Ovary (tissue), 9 donors: ENCODE data around the gene DERL2. TPM values are rescaled to one million over a fixed set of nuclear protein-coding genes. Genes with fewer than 3 reads are reported as not detected.

Experiments
- DNase-seq, 5 donors: peaks; one replicate each; pipeline ENCODE4 v3.0.0-alpha.2; 2019 to 2020
- H3K27ac ChIP-seq, 2 donors: fragments of 200-600 bp; one replicate each; pipeline versions ENCODE4 v1.5.1 to v1.8.0; 2019 to 2022
- H3K27me3 ChIP-seq: fragments of 200-600 bp; one replicate; pipeline ENCODE4 v1.8.0; 2022
- H3K36me3 ChIP-seq: fragments of 200-600 bp; sonication (generic); one replicate; pipeline ENCODE4 v1.5.1; 2019
- H3K4me1 ChIP-seq: one replicate; pipeline ENCODE4 v1.8.1; 2013; ENCODE audit warnings: mild to moderate bottlenecking, moderate library complexity; ENCODE audit not compliant: insufficient read depth
- H3K4me3 ChIP-seq: fragments of 200-600 bp; sonication (generic); one replicate; pipeline ENCODE4 v1.5.1; 2017
- H3K9me3 ChIP-seq, 2 donors: fragments of 200-600 bp in 1 of 2; sonication (generic) in 1 of 2; one replicate each; pipeline versions ENCODE4 v1.5.1 to v1.8.1; 2013 to 2019; ENCODE audit warnings: mild to moderate bottlenecking in 1 of 2, moderate library complexity in 1 of 2
- EP300 ChIP-seq: sonication (generic); formaldehyde crosslinking; IDR thresholded peaks from one replicate; pipeline ENCODE4 v1.6.1; 2017; ENCODE audit warnings: antibody characterized with exemption
- POLR2A ChIP-seq: fragments of 450-650 bp; IDR thresholded peaks from one replicate; pipeline ENCODE4 v1.6.1; 2017; ENCODE audit warnings: antibody characterized with exemption, mild to moderate bottlenecking, moderate library complexity
- WGBS, 3 donors: extraction: QIAGEN DNeasy Blood & Tissue Kit in 1 of 3; methylation state at CpG; one replicate each; pipeline versions ENCODE4 v1.1.5 to v1.1.7; 2013 to 2017; 5-methylcytosine and 5-hydroxymethylcytosine counted together
- intact Hi-C, 4 donors: fragments of 100-400 bp; cut with DNase I; formaldehyde crosslinking; loops; one replicate each; pipeline versions ENCODE4 v1.11.0 to v1.15.1; 2022 to 2023
- polyA plus RNA-seq, 2 donors: library from polyadenylated mRNA; stranded (reverse); fragments of 200-250 nt in 1 of 2; fragments of 350-450 nt in 1 of 2; fragmentation: Illumina TruSeq in 1 of 2; extraction: RNeasy Lipid Tissue Mini Kit (QIAGEN cat#74804) in 1 of 2; gene quantifications; one replicate each; pipeline ENCODE4 v1.2.3, GENCODE V29; 2013 to 2014
- total RNA-seq, 7 donors: library from RNA; depleted of rRNA in 2 of 7; stranded (reverse); fragments of >200 nt in 2 of 7; fragmentation: NEBNext Ultra II Directional in 3 of 7; extraction: Animal tissue kit (Norgen Biotek cat#: 25700) in 3 of 7; gene quantifications; one replicate each; pipeline versions ENCODE4 v1.1.0 to v1.2.4, GENCODE V29; 2016 to 2023
- TF ChIP-seq, protein P1 (sequence below), 3 donors: fragments of 450-650 bp in 2 of 3; fragments of 200-600 bp in 1 of 3; IDR thresholded peaks; one replicate each; pipeline versions ENCODE4 v1.5.1 to v1.8.0; 2016 to 2022; ENCODE audit warnings: antibody characterized with exemption in 3 of 3, mild to moderate bottlenecking in 1 of 3
- donor health status: DM: no; HTN: no; CAD: no; lungs with moderate emphysema.
- donor health status: DM: no; HTN: no; CAD: no.
- donor health status: Bipolar disorder and iron deficiency.
- donor health status: DM: yes; HTN: yes; CAD: no.
- donor health status: DM: no; HTN: no; CAD: no.
- donor health status: DM: yes; HTN: yes; CAD: no.

The DERL2 gene
- total and polyA plus RNA-seq, 9 donors, result 15.1 to 68.6 (median 51.2) TPM

DNA sequence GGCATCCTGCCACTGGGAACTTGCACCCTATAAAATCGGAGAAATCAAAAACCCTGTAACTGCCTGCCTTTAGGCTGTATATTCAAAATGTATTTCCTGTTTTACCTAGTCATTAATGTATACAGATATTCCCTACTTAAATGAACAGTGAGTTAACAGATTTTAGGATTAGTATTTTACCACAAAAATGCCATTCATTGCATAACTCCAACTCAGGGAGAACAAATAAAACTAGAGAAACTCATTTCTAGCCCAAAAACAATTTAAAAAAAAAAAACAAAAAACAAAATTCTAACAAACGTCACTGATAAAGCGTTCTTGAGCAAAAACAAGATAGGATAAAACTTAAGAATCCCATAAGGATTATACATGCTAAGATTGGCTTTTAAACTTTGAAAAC, 13.5 kb downstream of the DERL2 start:
- H3K27ac ChIP-seq, result no peak overlapping the region
- DNase-seq, result no peak
- no peaks in the 10 kb centered on the region for H3K36me3 ChIP-seq
- H3K9me3 ChIP-seq, result no peaks in the 10 kb centered on the region
- intact Hi-C loops, result no loop called here
- no peak overlapping the region for H3K4me3 ChIP-seq
- no peak for TF ChIP-seq EP300
- TF ChIP-seq, protein P1, sequence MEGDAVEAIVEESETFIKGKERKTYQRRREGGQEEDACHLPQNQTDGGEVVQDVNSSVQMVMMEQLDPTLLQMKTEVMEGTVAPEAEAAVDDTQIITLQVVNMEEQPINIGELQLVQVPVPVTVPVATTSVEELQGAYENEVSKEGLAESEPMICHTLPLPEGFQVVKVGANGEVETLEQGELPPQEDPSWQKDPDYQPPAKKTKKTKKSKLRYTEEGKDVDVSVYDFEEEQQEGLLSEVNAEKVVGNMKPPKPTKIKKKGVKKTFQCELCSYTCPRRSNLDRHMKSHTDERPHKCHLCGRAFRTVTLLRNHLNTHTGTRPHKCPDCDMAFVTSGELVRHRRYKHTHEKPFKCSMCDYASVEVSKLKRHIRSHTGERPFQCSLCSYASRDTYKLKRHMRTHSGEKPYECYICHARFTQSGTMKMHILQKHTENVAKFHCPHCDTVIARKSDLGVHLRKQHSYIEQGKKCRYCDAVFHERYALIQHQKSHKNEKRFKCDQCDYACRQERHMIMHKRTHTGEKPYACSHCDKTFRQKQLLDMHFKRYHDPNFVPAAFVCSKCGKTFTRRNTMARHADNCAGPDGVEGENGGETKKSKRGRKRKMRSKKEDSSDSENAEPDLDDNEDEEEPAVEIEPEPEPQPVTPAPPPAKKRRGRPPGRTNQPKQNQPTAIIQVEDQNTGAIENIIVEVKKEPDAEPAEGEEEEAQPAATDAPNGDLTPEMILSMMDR (IDR thresholded peaks at IDR 0.05), result no peak
- no peak for TF ChIP-seq POLR2A
- WGBS, 3 donors, result 54 to 67% (median 63%) methylated on average over 3 of the region's 3 CpGs
- H3K4me1 ChIP-seq, result no peaks in the 10 kb centered on the region
- no peaks in the 10 kb centered on the region for H3K27me3 ChIP-seq

DNA sequence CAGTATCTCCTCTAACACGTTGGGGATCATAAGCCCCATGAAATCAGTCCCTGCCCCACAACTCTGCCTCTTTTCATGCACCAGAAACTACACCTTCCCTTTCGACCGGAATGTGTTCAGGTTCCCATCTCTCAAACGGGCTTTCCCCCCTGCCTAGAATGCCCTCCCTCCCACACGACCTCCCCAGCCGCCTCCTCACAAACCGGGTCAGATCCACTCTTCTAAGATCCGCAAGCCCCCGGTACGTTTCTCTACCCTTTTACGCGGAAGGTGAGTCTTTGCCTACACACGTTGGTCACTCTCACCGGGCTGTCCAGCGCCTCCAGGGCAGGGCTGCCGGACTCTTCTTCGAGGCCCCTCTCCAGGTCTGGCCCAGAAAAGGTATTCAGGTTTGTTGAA, 17.9 kb downstream of the DERL2 start:
- DNase-seq, result no peak
- intact Hi-C loops, result no loop called here
- 0 to 1% (median 0%) methylated on average over 17 of the region's 17 CpGs for WGBS, 3 donors
- H3K4me1 ChIP-seq, result no peaks in the 10 kb centered on the region
- H3K9me3 ChIP-seq, result no peaks in the 10 kb centered on the region
- no peaks in the 10 kb centered on the region for H3K27me3 ChIP-seq
- no peak overlapping the region for H3K27ac ChIP-seq
- peak overlapping the region; percentile 77 for H3K4me3 ChIP-seq
- TF ChIP-seq, protein P1 (IDR thresholded peaks at IDR 0.05), result no peak
- TF ChIP-seq POLR2A (no peak), EP300 (no peak)
- H3K36me3 ChIP-seq, result no peaks in the 10 kb centered on the region

DNA sequence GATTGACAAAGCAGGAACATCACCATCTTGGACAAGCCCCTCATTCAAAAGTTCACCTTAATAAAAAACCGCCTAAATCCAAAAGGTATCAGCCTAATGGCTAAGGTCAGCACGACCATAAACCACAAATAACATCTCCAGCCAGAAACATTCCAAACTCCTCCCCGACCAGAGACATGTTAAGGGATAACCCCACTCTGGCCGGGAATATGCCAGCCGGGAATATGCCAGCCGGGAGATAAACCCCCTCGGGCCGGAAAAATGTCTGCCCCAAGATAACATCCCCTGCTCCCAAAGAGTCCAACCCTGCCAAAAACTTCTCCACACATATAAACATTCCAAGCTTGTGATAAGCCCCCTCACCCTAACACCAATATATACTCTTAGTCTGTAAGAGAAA, 18.6 kb downstream of the DERL2 start:
- H3K27ac ChIP-seq, result no peak overlapping the region
- 0 to 2% (median 1%) methylated on average over 8 of the region's 8 CpGs for WGBS, 3 donors
- no peak for DNase-seq
- peak overlapping the region; percentile 77 for H3K4me3 ChIP-seq
- no peaks in the 10 kb centered on the region for H3K36me3 ChIP-seq
- intact Hi-C loops, result no loop called here
- H3K27me3 ChIP-seq, result no peaks in the 10 kb centered on the region
- H3K4me1 ChIP-seq, result no peaks in the 10 kb centered on the region
- TF ChIP-seq, protein P1 (IDR thresholded peaks at IDR 0.05), result no peak
- TF ChIP-seq EP300 (no peak), POLR2A (no peak)
- H3K9me3 ChIP-seq, result no peaks in the 10 kb centered on the region

DNA sequence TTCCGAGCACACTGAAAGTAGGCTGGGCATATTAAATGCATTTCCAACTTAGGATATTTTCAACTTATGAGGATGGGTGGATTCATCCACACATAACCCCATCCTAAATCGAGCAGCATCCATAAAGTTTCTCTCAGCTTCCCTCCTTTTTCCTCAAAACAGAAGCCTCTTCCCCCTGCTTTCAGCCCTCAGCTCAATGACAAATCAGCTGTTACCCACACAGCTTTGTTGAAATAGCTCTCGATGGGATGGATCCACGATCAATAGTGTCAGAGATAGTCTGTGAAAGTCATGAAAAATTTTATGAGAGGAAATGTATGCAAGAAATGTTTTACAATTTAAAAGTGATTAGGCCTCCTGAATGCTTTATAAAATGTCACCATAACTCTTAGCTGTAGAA, 19.7 kb downstream of the DERL2 start:
- Histone ChIP-seq H3K27me3 (no peaks in the 10 kb centered on the region), H3K4me3 (no peak overlapping the region), H3K4me1 (no peaks in the 10 kb centered on the region), H3K27ac (no peak overlapping the region), H3K36me3 (no peaks in the 10 kb centered on the region), H3K9me3 (no peaks in the 10 kb centered on the region)
- intact Hi-C loops, result no loop called here
- TF ChIP-seq, protein P1 (IDR thresholded peaks at IDR 0.05), result no peak
- TF ChIP-seq EP300 (no peak), POLR2A (no peak)
- DNase-seq, result no peak
- 85 to 93% (median 93%) methylated on average over 4 of the region's 4 CpGs for WGBS, 3 donors
